Astrocyte (in vitro differentiated cells and primary cell): Measurements from ENCODE around the gene ANKS3.

ENCODE experiments used
- CTCF ChIP-seq: IDR thresholded peaks from 2 replicates; pipeline ENCODE4 v1.5.1; 2011; ENCODE audit warnings: low read depth, mild to moderate bottlenecking, inconsistent platforms, low read length, moderate library complexity; ENCODE audit not compliant: insufficient read depth
- EZH2 ChIP-seq: IDR thresholded peaks from 2 replicates; pipeline ENCODE4 v1.6.1; 2012; ENCODE audit warnings: mild to moderate bottlenecking, low read length, inconsistent platforms; ENCODE audit not compliant: insufficient read depth

- TF ChIP-seq CTCF (no peak), EZH2 (no peak)
Observed at GRCh38 chr16:4666537-4667202, 67.4 kb downstream of the ANKS3 start.
